NCI-H526 treated with DMSO at 0.1 percent for 48 hours (cell line): ENCODE results near the gene ZNF207.
"Not testable (repeated sequence)": the region's sequence is repeated elsewhere in the genome, so short reads cannot be mapped to it uniquely, and the experiment has no call there.

Experiments used
- DNase-seq: peaks from one replicate; lab custom pipeline; 2025; lab: John Stamatoyannopoulos, UW

The ZNF207 gene

GRCh38 chr17:32335687-32336086 is 14.3 kb upstream of the ZNF207 start:
- no peak for DNase-seq

GRCh38 chr17:32341141-32341856 is 8.7 kb upstream of the ZNF207 start:
- DNase-seq: peak; percentile 34

- peak; percentile 65 for DNase-seq
These were observed 7.9 kb upstream of the ZNF207 start, which contains the start of gene C17orf75 for GRCh38 chr17:32341857-32342602. C17orf75 (minus strand) TSS chr17:32342173; CDS start chr17:32342139, 34 bp downstream.

- no peak for DNase-seq
These were observed 7.2 kb upstream of the ZNF207 start for GRCh38 chr17:32342603-32343325.

GRCh38 chr17:32345951-32346600 is 3.9 kb upstream of the ZNF207 start:
- DNase-seq: no peak

- DNase-seq: no peak
These were observed 1.5 kb upstream of the ZNF207 start for GRCh38 chr17:32348483-32348800.

- DNase-seq: no peak
These were observed 479 bp upstream of the ZNF207 start for GRCh38 chr17:32349503-32349853.

GRCh38 chr17:32350666-32351418 is 885 bp downstream of the ZNF207 start:
- DNase-seq: peak; percentile 50

- not testable (repeated sequence) for DNase-seq
These were observed 2.8 kb downstream of the ZNF207 start for GRCh38 chr17:32352734-32353133.

GRCh38 chr17:32355649-32356377 is 5.9 kb downstream of the ZNF207 start:
- no peak for DNase-seq

- no peak for DNase-seq
These were observed 6.4 kb downstream of the ZNF207 start for GRCh38 chr17:32356378-32356743.

GRCh38 chr17:32356750-32357149 is 6.8 kb downstream of the ZNF207 start:
- no peak for DNase-seq

- DNase-seq: no peak
These were observed 7.7 kb downstream of the ZNF207 start for GRCh38 chr17:32357615-32358014.

GRCh38 chr17:32361270-32361669 is 11.3 kb downstream of the ZNF207 start:
- no peak for DNase-seq

GRCh38 chr17:32370426-32370825 is 20.5 kb downstream of the ZNF207 start:
- no peak for DNase-seq

- no peak for DNase-seq
These were observed 32.7 kb downstream of the ZNF207 start for GRCh38 chr17:32382526-32383223.

GRCh38 chr17:32383926-32384434 is 34.0 kb downstream of the ZNF207 start:
- DNase-seq: no peak

GRCh38 chr17:32385121-32385520 is 35.2 kb downstream of the ZNF207 start:
- DNase-seq: no peak

- DNase-seq: no peak
These were observed 36.0 kb downstream of the ZNF207 start for GRCh38 chr17:32385971-32386370.

GRCh38 chr17:32386844-32387243 is 36.9 kb downstream of the ZNF207 start:
- DNase-seq: no peak
